Measurements from ENCODE around the gene TNFRSF12A. TPM values are rescaled to one million over a fixed set of nuclear protein-coding genes. Genes with fewer than 3 reads are reported as not detected.

Gene TNFRSF12A
- total and polyA plus RNA-seq, 2 of the 13 experiments (the other 11 are each of a cell fraction or from before 2014, with no cell fraction given), result 61.9 to 66.0 TPM

DNA sequence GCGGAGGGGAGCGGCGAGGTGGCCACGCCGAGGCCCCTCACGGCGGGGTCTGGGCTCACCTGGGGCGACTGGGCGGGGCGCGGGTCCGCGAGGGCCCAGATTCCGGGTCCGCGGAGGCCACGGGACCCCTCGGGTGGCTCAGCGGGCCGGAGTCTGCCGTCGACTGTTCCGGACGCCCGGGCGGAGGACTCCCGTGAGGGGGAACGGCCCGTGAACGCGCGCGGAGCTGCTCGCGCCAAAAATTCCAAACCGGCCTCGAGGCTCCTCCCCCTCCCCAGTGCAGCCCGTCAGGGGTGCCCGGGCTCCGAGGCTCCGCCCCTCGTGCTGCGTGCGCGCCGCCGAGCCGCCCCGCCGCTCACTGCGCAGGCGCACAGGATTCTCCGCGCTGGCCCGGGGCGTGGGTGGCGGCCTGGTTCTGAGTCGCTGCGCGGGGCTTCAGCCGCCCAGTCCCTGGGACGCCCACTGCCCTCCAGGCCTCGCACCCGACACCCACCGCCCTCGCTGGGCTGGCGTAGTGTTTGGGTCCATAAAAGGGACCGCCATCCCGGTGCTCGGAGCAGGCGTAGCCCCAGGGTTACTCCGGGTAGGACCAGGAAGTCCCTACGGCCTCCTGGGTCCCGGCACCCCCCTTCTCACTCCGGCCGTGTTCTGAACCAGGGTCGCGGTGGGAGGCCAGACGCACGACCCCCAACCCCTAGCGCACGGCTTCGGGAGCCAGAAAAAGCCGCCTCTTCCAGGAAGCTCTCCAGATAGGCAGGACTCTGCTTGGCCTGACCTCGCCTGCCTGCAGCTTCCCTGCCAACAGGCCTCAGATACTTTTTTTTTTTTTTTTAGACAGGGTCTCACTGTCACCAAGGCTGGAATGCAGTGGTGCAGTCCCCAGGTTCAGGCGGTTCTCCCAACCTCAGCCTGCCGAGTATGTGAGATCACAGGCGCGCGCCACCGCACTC lies 39.7 kb upstream of the TNFRSF12A start, which contains the start of gene PKMYT1 (continued):
- TF ChIP-seq, protein P1, sequence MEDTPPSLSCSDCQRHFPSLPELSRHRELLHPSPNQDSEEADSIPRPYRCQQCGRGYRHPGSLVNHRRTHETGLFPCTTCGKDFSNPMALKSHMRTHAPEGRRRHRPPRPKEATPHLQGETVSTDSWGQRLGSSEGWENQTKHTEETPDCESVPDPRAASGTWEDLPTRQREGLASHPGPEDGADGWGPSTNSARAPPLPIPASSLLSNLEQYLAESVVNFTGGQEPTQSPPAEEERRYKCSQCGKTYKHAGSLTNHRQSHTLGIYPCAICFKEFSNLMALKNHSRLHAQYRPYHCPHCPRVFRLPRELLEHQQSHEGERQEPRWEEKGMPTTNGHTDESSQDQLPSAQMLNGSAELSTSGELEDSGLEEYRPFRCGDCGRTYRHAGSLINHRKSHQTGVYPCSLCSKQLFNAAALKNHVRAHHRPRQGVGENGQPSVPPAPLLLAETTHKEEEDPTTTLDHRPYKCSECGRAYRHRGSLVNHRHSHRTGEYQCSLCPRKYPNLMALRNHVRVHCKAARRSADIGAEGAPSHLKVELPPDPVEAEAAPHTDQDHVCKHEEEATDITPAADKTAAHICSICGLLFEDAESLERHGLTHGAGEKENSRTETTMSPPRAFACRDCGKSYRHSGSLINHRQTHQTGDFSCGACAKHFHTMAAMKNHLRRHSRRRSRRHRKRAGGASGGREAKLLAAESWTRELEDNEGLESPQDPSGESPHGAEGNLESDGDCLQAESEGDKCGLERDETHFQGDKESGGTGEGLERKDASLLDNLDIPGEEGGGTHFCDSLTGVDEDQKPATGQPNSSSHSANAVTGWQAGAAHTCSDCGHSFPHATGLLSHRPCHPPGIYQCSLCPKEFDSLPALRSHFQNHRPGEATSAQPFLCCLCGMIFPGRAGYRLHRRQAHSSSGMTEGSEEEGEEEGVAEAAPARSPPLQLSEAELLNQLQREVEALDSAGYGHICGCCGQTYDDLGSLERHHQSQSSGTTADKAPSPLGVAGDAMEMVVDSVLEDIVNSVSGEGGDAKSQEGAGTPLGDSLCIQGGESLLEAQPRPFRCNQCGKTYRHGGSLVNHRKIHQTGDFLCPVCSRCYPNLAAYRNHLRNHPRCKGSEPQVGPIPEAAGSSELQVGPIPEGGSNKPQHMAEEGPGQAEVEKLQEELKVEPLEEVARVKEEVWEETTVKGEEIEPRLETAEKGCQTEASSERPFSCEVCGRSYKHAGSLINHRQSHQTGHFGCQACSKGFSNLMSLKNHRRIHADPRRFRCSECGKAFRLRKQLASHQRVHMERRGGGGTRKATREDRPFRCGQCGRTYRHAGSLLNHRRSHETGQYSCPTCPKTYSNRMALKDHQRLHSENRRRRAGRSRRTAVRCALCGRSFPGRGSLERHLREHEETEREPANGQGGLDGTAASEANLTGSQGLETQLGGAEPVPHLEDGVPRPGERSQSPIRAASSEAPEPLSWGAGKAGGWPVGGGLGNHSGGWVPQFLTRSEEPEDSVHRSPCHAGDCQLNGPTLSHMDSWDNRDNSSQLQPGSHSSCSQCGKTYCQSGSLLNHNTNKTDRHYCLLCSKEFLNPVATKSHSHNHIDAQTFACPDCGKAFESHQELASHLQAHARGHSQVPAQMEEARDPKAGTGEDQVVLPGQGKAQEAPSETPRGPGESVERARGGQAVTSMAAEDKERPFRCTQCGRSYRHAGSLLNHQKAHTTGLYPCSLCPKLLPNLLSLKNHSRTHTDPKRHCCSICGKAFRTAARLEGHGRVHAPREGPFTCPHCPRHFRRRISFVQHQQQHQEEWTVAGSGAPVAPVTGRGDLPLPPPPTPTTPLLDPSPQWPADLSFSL (CRISPR knock-in tag; IDR thresholded peaks at IDR 0.05), result no peak
- TF ChIP-seq YY1 (IDR thresholded peaks at IDR 0.05; ENCODE audit: insufficient read depth, insufficient replicate concordance, low read depth, low read length) (no peak), HNRNPLL (IDR thresholded peaks at IDR 0.05; ENCODE audit: low read depth, low read length, poor library complexity, severe bottlenecking) (peak; percentile 34), NR2F1 (CRISPR knock-in tag; IDR thresholded peaks at IDR 0.05) (no peak), SKI (IDR thresholded peaks at IDR 0.05; ENCODE audit: partially characterized antibody) (no peak), PAWR (CRISPR knock-in tag; IDR thresholded peaks at IDR 0.05; ENCODE audit: borderline replicate concordance) (peak; percentile 64; the same call in 1 of the 2 replicates), NFE2L1 (CRISPR knock-in tag; IDR thresholded peaks at IDR 0.05; ENCODE audit: borderline replicate concordance) (0 out of 2 replicates have a peak, but pooled peaks have one; percentile 29), FOXP1 (IDR thresholded peaks at IDR 0.05) (no peak), FOXP1 (CRISPR knock-in tag; IDR thresholded peaks at IDR 0.05) (no peak), TEAD2 (CRISPR knock-in tag; IDR thresholded peaks at IDR 0.05) (no peak), HOXA9 (CRISPR knock-in tag; IDR thresholded peaks at IDR 0.05; ENCODE audit: borderline replicate concordance) (no peak), HNRNPUL1 (IDR thresholded peaks at IDR 0.05; ENCODE audit: low read depth, low read length) (no peak), ZNF841 (CRISPR knock-in tag; IDR thresholded peaks at IDR 0.05; ENCODE audit: borderline replicate concordance) (no peak), ZNF24 (IDR thresholded peaks at IDR 0.05) (no peak), ZSCAN20 (CRISPR knock-in tag; IDR thresholded peaks at IDR 0.05; ENCODE audit: borderline replicate concordance) (peak; percentile 34; the same call in 1 of the 2 replicates), NONO (IDR thresholded peaks at IDR 0.05) (no peak), NONO (CRISPR knock-in tag; conservative IDR thresholded peaks at IDR 0.05) (peak; percentile 89), ZNF296 (CRISPR knock-in tag; conservative IDR thresholded peaks at IDR 0.05) (no peak)
- TF ChIP-seq, protein P2, sequence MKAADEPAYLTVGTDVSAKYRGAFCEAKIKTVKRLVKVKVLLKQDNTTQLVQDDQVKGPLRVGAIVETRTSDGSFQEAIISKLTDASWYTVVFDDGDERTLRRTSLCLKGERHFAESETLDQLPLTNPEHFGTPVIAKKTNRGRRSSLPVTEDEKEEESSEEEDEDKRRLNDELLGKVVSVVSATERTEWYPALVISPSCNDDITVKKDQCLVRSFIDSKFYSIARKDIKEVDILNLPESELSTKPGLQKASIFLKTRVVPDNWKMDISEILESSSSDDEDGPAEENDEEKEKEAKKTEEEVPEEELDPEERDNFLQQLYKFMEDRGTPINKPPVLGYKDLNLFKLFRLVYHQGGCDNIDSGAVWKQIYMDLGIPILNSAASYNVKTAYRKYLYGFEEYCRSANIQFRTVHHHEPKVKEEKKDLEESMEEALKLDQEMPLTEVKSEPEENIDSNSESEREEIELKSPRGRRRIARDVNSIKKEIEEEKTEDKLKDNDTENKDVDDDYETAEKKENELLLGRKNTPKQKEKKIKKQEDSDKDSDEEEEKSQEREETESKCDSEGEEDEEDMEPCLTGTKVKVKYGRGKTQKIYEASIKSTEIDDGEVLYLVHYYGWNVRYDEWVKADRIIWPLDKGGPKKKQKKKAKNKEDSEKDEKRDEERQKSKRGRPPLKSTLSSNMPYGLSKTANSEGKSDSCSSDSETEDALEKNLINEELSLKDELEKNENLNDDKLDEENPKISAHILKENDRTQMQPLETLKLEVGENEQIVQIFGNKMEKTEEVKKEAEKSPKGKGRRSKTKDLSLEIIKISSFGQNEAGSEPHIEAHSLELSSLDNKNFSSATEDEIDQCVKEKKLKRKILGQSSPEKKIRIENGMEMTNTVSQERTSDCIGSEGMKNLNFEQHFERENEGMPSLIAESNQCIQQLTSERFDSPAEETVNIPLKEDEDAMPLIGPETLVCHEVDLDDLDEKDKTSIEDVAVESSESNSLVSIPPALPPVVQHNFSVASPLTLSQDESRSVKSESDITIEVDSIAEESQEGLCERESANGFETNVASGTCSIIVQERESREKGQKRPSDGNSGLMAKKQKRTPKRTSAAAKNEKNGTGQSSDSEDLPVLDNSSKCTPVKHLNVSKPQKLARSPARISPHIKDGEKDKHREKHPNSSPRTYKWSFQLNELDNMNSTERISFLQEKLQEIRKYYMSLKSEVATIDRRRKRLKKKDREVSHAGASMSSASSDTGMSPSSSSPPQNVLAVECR (CRISPR knock-in tag; IDR thresholded peaks at IDR 0.05; ENCODE audit: borderline replicate concordance), result peak; percentile 95

Measured in HepG2 (cell line).